Activated T-cell treated with anti-CD3 and anti-CD28 coated beads, Interleukin-2, amount 50 U/mL, for 1 hour (primary cell): ENCODE measurements around the gene MPDU1.
A peak's percentile ranks its signal among the peaks of the same experiment; 100 is the strongest.
"Not testable (repeated sequence)": the region's sequence is repeated elsewhere in the genome, so short reads cannot be mapped to it uniquely, and the experiment has no call there.

Experiments used
- DNase-seq: peaks from one replicate; pipeline ENCODE4 v3.0.0-alpha.2; 2020

Gene MPDU1

GRCh38 chr17:7582396-7583252 is 1.0 kb upstream of the MPDU1 start:
- DNase-seq: no peak

- DNase-seq: no peak
Observed at GRCh38 chr17:7586673-7587419, 3.2 kb downstream of the MPDU1 start.

GRCh38 chr17:7587420-7588151 is 3.9 kb downstream of the MPDU1 start:
- DNase-seq: no peak

- no peak for DNase-seq
Observed at GRCh38 chr17:7588553-7589203, 5.0 kb downstream of the MPDU1 start.

GRCh38 chr17:7589204-7589868 is 5.7 kb downstream of the MPDU1 start:
- peak; percentile 78 for DNase-seq

- no peak for DNase-seq
Observed at GRCh38 chr17:7589891-7590691, 6.4 kb downstream of the MPDU1 start, which contains the start of gene SOX15. SOX15 (minus strand) TSS chr17:7590094; CDS start chr17:7589676, 418 bp downstream.

- DNase-seq: no peak
Observed at GRCh38 chr17:7590743-7591142, 7.1 kb downstream of the MPDU1 start.

- DNase-seq: no peak
Observed at GRCh38 chr17:7591596-7591995, 7.9 kb downstream of the MPDU1 start.

- no peak for DNase-seq
Observed at GRCh38 chr17:7592422-7593021, 8.9 kb downstream of the MPDU1 start.

- no peak for DNase-seq
Observed at GRCh38 chr17:7593296-7593695, 9.6 kb downstream of the MPDU1 start.

- not testable (repeated sequence) for DNase-seq
Observed at GRCh38 chr17:7597561-7597960, 13.9 kb downstream of the MPDU1 start.

GRCh38 chr17:7606280-7606679 is 22.6 kb downstream of the MPDU1 start:
- DNase-seq: no peak

- DNase-seq: no peak
Observed at GRCh38 chr17:7610641-7611040, 27.0 kb downstream of the MPDU1 start.

- no peak for DNase-seq
Observed at GRCh38 chr17:7611635-7612293, 28.1 kb downstream of the MPDU1 start.

- no peak for DNase-seq
Observed at GRCh38 chr17:7612294-7612640, 28.6 kb downstream of the MPDU1 start.

GRCh38 chr17:7613769-7614424 is 30.2 kb downstream of the MPDU1 start:
- no peak for DNase-seq

- DNase-seq: peak; percentile 97
Observed at GRCh38 chr17:7614425-7615264, 31.0 kb downstream of the MPDU1 start, which contains the start of gene FXR2. FXR2 (minus strand) TSS chr17:7614897; CDS start chr17:7614532, 365 bp downstream.

GRCh38 chr17:7615265-7615747 is 31.7 kb downstream of the MPDU1 start:
- DNase-seq: no peak

GRCh38 chr17:7618608-7619007 is 35.0 kb downstream of the MPDU1 start:
- no peak for DNase-seq
